GF-D8 (cell line): ENCODE results near the gene ASIC3.

Experiments
- DNase-seq: peaks from one replicate; lab custom pipeline; 2025; lab: John Stamatoyannopoulos, UW

The ASIC3 gene

DNA sequence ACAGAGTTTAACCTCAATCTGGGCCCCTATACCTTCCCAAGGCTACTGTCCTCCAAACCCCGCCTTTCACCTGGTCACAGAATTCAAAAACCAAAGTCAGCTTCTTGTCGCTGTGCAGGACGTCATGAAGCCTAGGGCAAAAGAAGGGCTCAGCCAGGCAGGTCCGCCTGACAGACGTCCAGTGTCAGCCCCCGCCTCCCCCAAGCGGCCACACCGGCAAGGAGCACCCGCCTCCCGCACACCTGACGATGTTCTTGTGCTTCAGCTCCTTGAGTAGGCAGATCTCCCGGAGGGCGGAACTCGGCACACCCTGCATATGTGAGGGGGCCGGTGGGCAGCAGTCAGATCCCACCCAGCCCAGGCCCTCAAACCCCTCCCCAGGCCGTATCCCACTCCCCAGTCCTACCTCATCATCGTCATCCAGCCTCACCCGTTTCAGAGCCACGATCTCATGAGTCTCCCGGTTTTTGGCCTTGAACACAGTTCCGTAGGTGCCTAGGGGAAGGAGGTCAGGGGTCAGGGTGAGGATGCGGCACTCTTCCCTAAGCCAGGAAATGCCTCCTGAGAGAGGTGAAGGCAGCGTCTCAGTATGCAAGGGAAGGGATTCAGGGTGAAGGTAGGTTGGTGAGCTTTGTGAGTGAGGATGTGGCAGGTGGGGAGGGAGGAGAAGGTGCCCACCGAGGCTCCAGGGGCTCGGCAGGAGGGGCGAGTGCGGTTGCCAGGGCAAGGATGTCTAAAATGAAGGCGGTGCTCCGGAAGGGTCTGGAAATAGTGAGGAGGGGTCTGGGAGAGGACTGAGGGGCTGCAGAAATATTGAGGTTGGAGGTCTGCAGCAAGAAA lies 8.6 kb downstream of the ASIC3 start:
- no peak for DNase-seq

DNA sequence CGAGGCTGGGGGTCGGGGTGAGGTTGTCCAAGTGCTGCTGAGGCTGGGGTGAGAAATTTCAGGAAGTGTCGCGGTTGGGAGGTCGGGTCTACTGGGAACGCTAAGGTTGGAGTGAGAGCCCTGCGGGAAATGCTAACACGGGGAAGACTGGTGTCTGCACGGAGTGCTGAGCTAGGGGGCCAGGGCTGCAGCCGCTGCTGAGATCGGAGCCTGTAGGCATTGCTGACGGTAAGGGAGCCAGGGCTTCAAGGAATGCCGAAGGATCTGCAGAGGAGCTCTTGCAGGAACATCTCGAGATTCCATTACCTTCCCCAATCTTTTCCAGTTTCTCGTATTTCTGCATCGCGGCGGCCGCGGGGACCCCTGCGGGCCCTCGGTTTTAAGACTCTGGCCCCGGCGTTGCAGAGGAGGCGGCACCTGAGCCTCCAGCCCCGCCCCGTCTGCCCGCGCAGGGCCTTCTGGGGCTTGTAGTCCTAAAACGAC lies 9.2 kb downstream of the ASIC3 start, which contains the start of gene CDK5:
CDK5 (minus strand) TSS at position 392 of the 483 bp plus-strand sequence; CDS start at position 343, 49 bp downstream.
- DNase-seq = no peak

DNA sequence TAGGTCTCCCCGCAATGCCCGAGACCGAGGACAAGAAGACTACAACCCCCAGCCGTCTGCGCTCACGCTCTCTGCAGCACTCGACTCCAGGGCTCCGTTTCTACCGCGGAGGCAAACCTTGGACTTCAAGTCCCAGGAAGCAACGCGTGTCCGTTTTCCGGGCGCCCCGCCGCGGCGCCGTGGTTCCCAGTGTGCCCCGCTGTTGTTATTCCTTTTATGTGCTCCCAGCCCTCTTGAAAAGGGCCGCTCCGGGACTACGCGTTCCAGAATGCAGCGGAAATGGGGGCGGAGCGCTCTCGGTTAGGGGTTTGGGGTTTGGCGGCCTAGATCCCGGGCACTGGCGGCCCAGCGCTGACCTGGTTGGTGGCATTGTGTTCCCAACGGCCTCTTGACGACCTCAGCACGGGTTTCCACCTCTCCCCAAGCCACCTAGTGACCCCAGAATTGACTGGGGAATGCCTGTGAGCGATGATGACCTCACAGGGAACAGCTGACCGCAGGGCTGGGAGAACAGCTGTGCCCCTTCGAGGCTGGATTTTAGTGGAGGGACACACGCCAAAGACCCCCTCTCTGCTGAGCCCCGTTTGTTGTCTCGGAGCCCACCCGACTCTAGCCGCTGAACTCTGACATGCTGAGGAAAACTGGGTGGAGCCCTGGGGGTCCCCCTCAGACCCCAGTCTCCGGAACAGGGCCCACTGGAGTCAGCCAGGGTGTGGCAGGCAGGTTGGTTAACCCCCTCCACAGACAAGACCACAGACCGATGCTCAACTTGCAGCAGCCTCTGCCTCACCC lies 9.9 kb downstream of the ASIC3 start:
- DNase-seq = peak; percentile 99

DNA sequence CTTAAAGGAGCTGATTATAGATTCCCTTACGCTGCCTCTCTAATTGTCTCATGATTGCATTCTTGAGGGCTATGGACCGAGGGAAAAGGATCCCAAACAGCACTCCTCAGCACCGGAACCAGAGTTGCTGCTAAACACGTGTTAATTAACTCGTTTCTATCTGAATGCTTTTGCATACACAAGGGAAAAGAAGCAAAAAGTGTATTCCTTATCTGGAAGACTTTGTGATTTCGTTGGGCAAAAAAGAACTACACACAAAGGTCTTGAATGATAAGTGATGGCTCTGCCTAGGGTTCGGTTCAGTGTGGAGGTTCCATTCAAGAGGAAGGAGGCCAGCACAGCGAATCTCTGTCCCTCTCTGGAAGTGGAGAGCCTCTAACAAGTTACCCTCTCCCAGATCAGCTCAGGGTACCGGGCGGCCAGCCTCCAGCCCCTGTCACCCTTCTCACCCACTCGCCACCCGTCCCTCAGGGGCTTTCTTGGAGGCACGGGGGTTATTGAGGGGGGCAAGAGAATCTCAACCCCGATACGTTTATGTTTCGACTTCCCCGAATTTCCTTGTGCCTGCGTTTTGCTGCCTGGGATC lies 10.5 kb downstream of the ASIC3 start:
- no peak for DNase-seq

DNA sequence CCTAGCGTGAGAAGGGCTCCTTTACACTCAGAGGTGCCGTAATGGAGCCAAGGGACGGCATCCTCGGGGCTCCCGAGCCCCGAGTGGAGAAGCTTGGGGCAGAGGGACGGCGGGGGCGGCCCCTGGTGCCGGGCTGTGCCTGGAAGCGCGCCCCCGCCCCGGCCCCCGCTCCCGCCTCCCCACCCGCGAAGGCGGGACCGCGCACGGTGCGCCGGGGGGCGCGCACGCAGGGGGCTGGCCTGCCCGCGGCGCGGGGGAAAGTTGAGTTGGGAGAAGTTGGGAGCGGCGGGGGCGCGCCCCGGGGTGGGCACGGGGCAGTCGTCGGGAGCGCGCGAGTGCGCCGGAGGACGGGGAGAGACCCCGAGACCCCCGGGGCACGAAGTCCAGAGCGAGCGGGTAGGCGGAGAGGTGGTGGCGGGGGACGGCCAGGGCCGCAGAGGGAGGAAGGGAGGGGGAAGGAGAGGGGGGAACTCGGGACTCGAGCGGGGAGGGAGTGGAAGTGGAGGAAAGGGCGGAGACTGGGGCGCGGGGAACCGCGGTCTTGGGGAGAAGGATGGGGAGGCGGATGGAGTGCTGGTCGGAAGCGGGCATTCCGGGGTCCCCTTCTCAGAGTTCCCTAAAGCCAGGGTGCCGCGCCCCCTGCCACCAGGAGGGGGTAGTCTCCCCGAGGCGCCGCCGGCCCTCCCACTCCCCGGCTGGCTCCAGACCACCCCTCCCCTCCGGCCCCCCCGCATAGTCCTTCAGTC lies 11.2 kb downstream of the ASIC3 start, which contains the start of gene SLC4A2:
SLC4A2 (plus strand) TSS at position 223 of the 746 bp plus-strand sequence. CDS start 2,399 bp downstream, outside the sequence.
- DNase-seq = peak; percentile 40

DNA sequence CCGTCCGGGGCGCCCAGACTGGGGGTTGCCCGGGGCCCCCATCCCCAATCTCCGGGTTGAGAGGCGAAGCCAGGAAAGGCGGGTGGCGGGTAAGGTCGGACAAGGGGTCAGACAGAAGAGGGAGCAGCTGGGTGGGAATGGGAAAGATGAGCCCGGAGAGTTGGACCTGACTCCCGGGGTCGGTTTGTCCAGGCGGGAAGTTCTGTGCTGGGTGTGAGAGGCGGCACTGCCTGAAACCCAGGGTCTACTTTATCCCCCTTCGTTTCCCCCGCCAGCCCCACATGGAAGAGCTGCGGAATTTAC lies 11.7 kb downstream of the ASIC3 start:
- no peak for DNase-seq

DNA sequence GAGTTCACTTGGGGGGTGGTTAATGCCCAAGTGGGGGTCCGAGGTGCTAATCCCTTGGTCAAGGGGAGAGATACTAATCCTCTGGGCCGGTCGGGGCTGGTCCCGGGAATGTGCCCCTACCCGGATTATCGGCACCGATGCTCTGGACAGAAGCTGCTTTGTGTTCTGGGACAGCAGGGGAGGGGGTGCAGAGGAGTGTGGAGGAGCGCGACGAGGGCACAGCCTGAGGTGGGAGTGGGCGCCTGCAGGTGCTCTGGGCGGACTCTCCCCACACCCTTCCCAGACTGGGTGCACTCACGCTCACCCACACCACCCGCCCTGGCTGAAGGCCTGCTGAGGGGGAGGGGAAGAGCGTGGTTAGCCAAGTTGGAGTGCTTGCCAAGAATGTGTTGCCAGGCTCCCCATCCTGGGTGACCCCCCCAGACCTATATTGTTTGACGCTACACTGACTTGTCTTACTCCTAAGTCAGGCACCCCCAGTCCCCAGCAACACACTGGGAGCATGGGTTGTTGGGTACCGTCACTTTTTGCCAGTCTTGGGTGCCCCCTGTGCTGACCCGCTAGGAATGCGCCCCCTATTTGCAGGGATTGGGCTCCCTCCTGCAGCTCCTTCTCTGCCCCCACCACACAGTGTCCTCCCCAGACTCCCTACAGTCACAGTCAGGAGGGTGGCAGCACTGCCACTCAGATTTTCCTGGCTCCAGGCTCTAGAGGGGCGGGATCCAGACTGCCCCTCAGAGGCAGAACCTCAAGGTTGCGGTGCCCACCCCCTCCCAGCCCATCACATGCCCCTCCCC lies 12.3 kb downstream of the ASIC3 start:
- no peak for DNase-seq

DNA sequence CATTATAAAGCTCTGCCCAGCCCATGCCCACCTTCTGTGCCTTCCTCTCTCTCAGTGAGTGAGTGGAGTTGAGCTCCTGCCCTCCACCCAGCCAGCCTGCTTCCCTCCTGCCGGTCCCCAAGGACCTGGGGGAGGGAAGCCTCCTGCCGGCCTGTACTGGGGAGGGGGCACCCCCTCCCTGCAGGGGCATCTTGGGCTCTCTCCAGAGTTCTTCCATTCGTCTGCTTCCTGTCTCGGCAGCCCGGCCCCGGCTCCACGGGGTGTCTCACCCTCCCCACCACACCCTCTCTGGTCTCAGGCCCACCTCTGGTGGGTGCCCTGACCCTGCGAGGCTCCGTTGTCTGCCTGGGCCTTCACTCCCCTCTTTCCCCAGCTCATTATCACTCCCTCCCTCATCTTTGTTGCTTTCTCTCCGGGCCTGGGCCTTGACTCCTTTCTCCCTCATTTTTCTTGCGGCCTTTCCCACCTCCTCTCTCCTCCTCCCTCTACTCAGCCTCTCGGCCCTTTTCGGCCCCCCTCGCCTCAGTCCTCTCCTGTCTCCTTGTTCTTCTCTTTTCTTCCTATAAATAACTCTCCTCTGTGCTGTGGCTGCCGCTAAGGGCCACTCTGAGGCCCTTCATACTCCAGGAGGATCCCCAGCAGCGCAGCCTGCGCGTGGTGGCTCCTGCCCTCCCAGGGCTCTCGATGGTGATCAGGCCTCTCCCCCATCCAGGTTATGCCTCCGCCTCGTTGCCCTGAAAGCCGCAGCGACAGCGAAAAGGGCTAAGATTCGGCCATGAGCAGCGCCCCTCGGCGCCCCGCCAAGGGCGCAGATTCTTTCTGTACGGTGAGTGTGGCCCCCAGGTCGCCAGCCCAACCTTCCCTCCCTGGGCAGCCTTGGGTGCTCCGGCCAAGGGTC lies 13.1 kb downstream of the ASIC3 start:
- no peak for DNase-seq

GRCh38 chr7:151062111-151062398 lies 13.7 kb downstream of the ASIC3 start:
- DNase-seq = no peak

- DNase-seq = no peak
These were observed 14.3 kb downstream of the ASIC3 start for GRCh38 chr7:151062399-151063211.

DNA sequence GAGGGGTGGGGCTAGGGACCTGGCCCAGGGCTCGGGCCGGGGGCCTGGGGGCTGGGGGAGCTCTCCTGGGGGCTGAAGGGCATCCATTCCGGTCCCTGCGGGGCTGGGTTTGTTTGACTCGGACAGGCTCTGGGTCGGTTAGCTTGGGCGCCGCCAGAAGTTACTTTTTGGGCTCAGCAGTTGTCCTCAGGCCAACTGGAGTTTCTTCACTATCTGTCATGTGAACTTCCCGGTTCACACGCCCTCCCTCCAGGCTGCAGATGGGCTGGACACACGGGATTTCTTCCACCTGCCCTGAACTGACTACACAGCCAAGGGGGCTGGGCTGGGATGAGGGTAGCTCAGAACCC lies 14.9 kb downstream of the ASIC3 start:
- no peak for DNase-seq

DNA sequence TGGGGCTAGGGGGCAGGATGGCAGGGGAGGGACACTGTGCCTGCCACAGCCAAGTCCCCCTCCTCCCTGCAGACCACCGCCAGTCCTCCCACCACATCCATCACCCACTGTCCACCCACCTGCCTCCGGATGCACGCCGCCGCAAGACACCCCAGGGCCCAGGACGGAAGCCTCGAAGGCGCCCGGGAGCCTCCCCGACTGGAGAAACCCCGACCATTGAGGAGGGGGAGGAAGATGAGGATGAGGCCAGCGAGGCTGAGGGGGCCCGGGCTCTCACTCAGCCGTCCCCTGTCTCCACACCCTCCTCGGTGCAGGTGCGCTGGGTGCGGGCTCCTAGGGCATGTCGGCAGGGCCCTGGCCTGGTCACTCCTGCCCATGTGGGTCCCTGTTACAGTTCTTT lies 16.1 kb downstream of the ASIC3 start:
- no peak for DNase-seq

DNA sequence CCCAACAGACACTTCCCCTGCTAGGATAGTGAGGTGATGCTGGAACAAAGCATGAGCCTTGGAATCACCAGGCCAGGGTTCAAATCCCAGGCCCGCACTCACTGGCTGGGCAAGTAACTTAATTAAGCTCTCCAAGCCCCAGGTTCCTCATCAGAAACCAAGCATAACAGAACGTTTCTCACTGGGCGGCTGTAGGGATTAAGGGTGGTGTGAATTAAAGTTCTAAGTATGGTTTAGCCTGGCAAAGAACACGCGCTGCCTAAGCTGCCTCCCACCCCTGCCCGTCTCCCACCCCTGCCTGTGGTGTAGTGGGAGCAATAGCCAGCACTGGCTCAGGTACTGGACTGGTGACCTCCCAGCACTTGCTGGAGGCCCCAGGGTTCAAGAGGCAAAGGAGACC lies 16.7 kb downstream of the ASIC3 start:
- DNase-seq = no peak

- no peak for DNase-seq
These were observed 17.2 kb downstream of the ASIC3 start for GRCh38 chr7:151065516-151065915.

GRCh38 chr7:151066273-151066974 lies 18.1 kb downstream of the ASIC3 start:
- no peak for DNase-seq

- no peak for DNase-seq
These were observed 19.9 kb downstream of the ASIC3 start for GRCh38 chr7:151068069-151068773.

GRCh38 chr7:151069841-151070573 lies 21.7 kb downstream of the ASIC3 start:
- no peak for DNase-seq

DNA sequence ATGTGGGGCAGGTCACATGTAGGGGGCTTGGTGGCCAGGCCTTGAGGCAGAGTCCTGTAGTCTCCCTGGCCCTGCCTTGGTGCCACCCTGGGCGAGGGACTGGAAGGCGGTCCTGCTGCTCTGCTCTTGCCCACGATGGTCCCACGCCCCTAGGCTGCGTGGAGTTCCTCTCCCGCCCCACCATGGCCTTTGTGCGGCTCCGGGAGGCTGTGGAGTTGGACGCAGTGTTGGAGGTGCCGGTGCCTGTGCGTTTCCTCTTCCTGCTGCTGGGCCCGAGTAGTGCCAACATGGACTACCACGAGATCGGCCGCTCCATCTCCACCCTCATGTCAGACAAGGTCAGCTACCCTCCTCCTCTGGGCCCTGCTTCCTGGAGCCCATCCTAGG lies 22.2 kb downstream of the ASIC3 start:
- no peak for DNase-seq
